ENCODE data around the gene PEX19.

The PEX19 gene

GRCh38 chr1:160261556-160261892, 23.4 kb downstream of the PEX19 start:
- Mint-ChIP-seq H3K27ac (peak overlapping the region; percentile 99), H3K4me3 (peak overlapping the region; percentile 95 to 96), H3K4me1 (peaks cover 19 to 35% of the 10 kb centered on the region in 2 donors), H3K27me3 (no peaks in the 10 kb centered on the region), H3K36me3 (peaks cover 18 to 29% of the 10 kb centered on the region in 2 donors), H3K9me3 (no peaks in the 10 kb centered on the region)
- ATAC-seq (replicated peaks) (peak; percentile 51 to 53), DNase-seq (peak; percentile 43)

- H3K4me1 Mint-ChIP-seq, result peaks cover 17 to 35% of the 10 kb centered on the region in 2 donors
- ATAC-seq (replicated peaks) (no peak), DNase-seq (no peak)
- H3K27me3 Mint-ChIP-seq, result no peaks in the 10 kb centered on the region
- H3K4me3 Mint-ChIP-seq, result peak overlapping the region; percentile 95 to 96
- peaks cover 17 to 27% of the 10 kb centered on the region in 2 donors for H3K36me3 Mint-ChIP-seq
- no peaks in the 10 kb centered on the region for H3K9me3 Mint-ChIP-seq
- peak overlapping the region; percentile 32 for H3K27ac Mint-ChIP-seq
These were observed 24.2 kb downstream of the PEX19 start for GRCh38 chr1:160260406-160261382.

GRCh38 chr1:160258177-160258798, 26.6 kb downstream of the PEX19 start:
- ATAC-seq (replicated peaks) (no peak), DNase-seq (no peak)
- peaks cover 13 to 25% of the 10 kb centered on the region in 2 donors for H3K4me1 Mint-ChIP-seq
- H3K27ac Mint-ChIP-seq, result no peak overlapping the region
- no peak overlapping the region for H3K4me3 Mint-ChIP-seq
- no peaks in the 10 kb centered on the region for H3K9me3 Mint-ChIP-seq
- no peaks in the 10 kb centered on the region for H3K27me3 Mint-ChIP-seq
- peaks cover 17 to 34% of the 10 kb centered on the region in 2 donors for H3K36me3 Mint-ChIP-seq

- no peak overlapping the region for H3K27ac Mint-ChIP-seq
- ATAC-seq (replicated peaks) (no peak), DNase-seq (no peak)
- no peaks in the 10 kb centered on the region for H3K27me3 Mint-ChIP-seq
- peaks cover 10 to 24% of the 10 kb centered on the region in 2 donors for H3K4me1 Mint-ChIP-seq
- H3K36me3 Mint-ChIP-seq, result peaks cover 21 to 40% of the 10 kb centered on the region in 2 donors
- no peaks in the 10 kb centered on the region for H3K9me3 Mint-ChIP-seq
- no peak overlapping the region for H3K4me3 Mint-ChIP-seq
These were observed 27.4 kb downstream of the PEX19 start for GRCh38 chr1:160257411-160258015.

GRCh38 chr1:160256396-160257046, 28.4 kb downstream of the PEX19 start:
- ATAC-seq (replicated peaks) (no peak), DNase-seq (no peak)
- H3K27me3 Mint-ChIP-seq, result no peaks in the 10 kb centered on the region
- H3K4me1 Mint-ChIP-seq, result peaks cover 10 to 27% of the 10 kb centered on the region in 2 donors
- H3K36me3 Mint-ChIP-seq, result peaks cover 19 to 39% of the 10 kb centered on the region in 2 donors
- no peak overlapping the region for H3K27ac Mint-ChIP-seq
- H3K9me3 Mint-ChIP-seq, result no peaks in the 10 kb centered on the region
- no peak overlapping the region for H3K4me3 Mint-ChIP-seq

GRCh38 chr1:160255781-160256300, 29.1 kb downstream of the PEX19 start:
- Mint-ChIP-seq H3K27me3 (no peaks in the 10 kb centered on the region), H3K36me3 (peaks cover 18 to 38% of the 10 kb centered on the region in 2 donors), H3K9me3 (no peaks in the 10 kb centered on the region), H3K27ac (no peak overlapping the region), H3K4me3 (no peak overlapping the region), H3K4me1 (peaks cover 8 to 25% of the 10 kb centered on the region in 2 donors)
- no peak for DNase-seq
- no peak for ATAC-seq (replicated peaks)

GRCh38 chr1:160251687-160252526, 33.0 kb downstream of the PEX19 start:
- Mint-ChIP-seq H3K4me3 (no peak overlapping the region), H3K9me3 (no peaks in the 10 kb centered on the region), H3K27ac (peak overlapping the region; percentile 5), H3K27me3 (no peaks in the 10 kb centered on the region), H3K4me1 (peaks cover 2 to 8% of the 10 kb centered on the region in 2 donors), H3K36me3 (peaks cover 8 to 20% of the 10 kb centered on the region in 2 donors)
- DNase-seq, result peak; percentile 9
- peak; percentile 93 to 95 for ATAC-seq (replicated peaks)

GRCh38 chr1:160251011-160251410, 33.9 kb downstream of the PEX19 start:
- Mint-ChIP-seq H3K9me3 (no peaks in the 10 kb centered on the region), H3K36me3 (peaks cover 10 to 24% of the 10 kb centered on the region in 2 donors), H3K27me3 (no peaks in the 10 kb centered on the region), H3K4me3 (no peak overlapping the region), H3K4me1 (peaks cover 6 to 8% of the 10 kb centered on the region in 2 donors), H3K27ac (no peak overlapping the region)
- ATAC-seq (replicated peaks), result no peak
- no peak for DNase-seq

- H3K27me3 Mint-ChIP-seq, result no peaks in the 10 kb centered on the region
- H3K4me1 Mint-ChIP-seq, result peaks cover 5 to 9% of the 10 kb centered on the region in 2 donors
- H3K36me3 Mint-ChIP-seq, result peaks cover 12 to 29% of the 10 kb centered on the region in 2 donors
- ATAC-seq (replicated peaks), result no peak
- no peak for DNase-seq
- no peak overlapping the region for H3K4me3 Mint-ChIP-seq
- H3K9me3 Mint-ChIP-seq, result no peaks in the 10 kb centered on the region
- H3K27ac Mint-ChIP-seq, result no peak overlapping the region
These were observed 37.9 kb downstream of the PEX19 start for GRCh38 chr1:160247053-160247452.

- Mint-ChIP-seq H3K9me3 (no peaks in the 10 kb centered on the region), H3K4me1 (peaks cover 5 to 9% of the 10 kb centered on the region in 2 donors), H3K27me3 (no peaks in the 10 kb centered on the region), H3K4me3 (no peak overlapping the region), H3K27ac (no peak overlapping the region), H3K36me3 (peaks cover 12 to 28% of the 10 kb centered on the region in 2 donors)
- no peak for DNase-seq
- no peak for ATAC-seq (replicated peaks)
These were observed 39.5 kb downstream of the PEX19 start for GRCh38 chr1:160245434-160245833.

- Mint-ChIP-seq H3K36me3 (peaks cover 22 to 39% of the 10 kb centered on the region in 2 donors), H3K27ac (no peak overlapping the region)
These were observed 40.7 kb downstream of the PEX19 start for GRCh38 chr1:160244209-160244608.

GRCh38 chr1:160243767-160244166, 41.2 kb downstream of the PEX19 start:
- no peak overlapping the region for H3K4me3 Mint-ChIP-seq
- H3K4me1 Mint-ChIP-seq, result peaks cover 5 to 8% of the 10 kb centered on the region in 2 donors
- H3K9me3 Mint-ChIP-seq, result no peaks in the 10 kb centered on the region
- H3K27me3 Mint-ChIP-seq, result no peaks in the 10 kb centered on the region
- DNase-seq, result no peak
- peak overlapping the region; percentile 77 for H3K27ac Mint-ChIP-seq
- peaks cover 25 to 41% of the 10 kb centered on the region in 2 donors for H3K36me3 Mint-ChIP-seq
- ATAC-seq (replicated peaks), result no peak

More at GRCh38 chr1:160244209-160244608, 40.7 kb downstream of the PEX19 start:
- ATAC-seq (replicated peaks), result no peak
- no peaks in the 10 kb centered on the region for H3K9me3 Mint-ChIP-seq
- H3K4me1 Mint-ChIP-seq, result peaks cover 5 to 8% of the 10 kb centered on the region in 2 donors
- no peaks in the 10 kb centered on the region for H3K27me3 Mint-ChIP-seq
- DNase-seq, result no peak
- no peak overlapping the region for H3K4me3 Mint-ChIP-seq
